Measurements from ENCODE around the gene APLP1. TPM values are rescaled to one million over a fixed set of nuclear protein-coding genes. Genes with fewer than 3 reads are reported as not detected.
A peak's percentile ranks its signal among the peaks of the same experiment; 100 is the strongest.

APLP1 gene
- total RNA-seq, 1 experiment from 2014 or later: 2.0 TPM

GRCh38 chr19:35852029-35852780, 16.2 kb upstream of the APLP1 start, which contains the start of gene NPHS1:
NPHS1 (minus strand) TSS chr19:35852504; CDS start chr19:35851837, 667 bp downstream.
- Histone ChIP-seq H3K4me1 (replicated peaks; ENCODE audit: insufficient read depth) (no peaks in the 10 kb centered on the region), H4K20me1 (ENCODE audit: insufficient read depth) (no peaks in the 10 kb centered on the region), H3K9me2 (ENCODE audit: insufficient read depth) (no peaks in the 10 kb centered on the region), H3K36me3 (ENCODE audit: low read depth) (no peaks in the 10 kb centered on the region), H3K9me3 (ENCODE audit: insufficient read depth, low read depth) (no peaks in the 10 kb centered on the region), H3K27ac (no peak within 1 kb of the TSS), H2AFZ (no peak within 1 kb of the TSS), H3K27me3 (ENCODE audit: insufficient read depth, low read depth) (peaks cover 98% of the 10 kb centered on the region), H3F3A (ENCODE audit: insufficient read depth, low read depth) (no peaks in the 10 kb centered on the region), H3K79me2 (ENCODE audit: low read depth) (no peaks in the 10 kb centered on the region), H3K4me2 (no peak within 1 kb of the TSS), H3K4me3 (no peak within 1 kb of the TSS)
- TF ChIP-seq CTCF (conservative IDR thresholded peaks at IDR 0.05) (no peak), EZH2 (IDR thresholded peaks at IDR 0.05; ENCODE audit: low read depth) (no peak)
- BruUV-seq (replicated peaks): no TSS peak
- ChIA-PET CTCF (interaction anchor here (0.8 kb wide), 1 partner anchor 64 kb away, joined by 3 read pairs; no protein-coding TSS in a partner anchor), POLR2A (ENCODE audit: unreplicated experiment) (no interaction called here)
- intact Hi-C loops (cut with micrococcal nuclease; ENCODE audit: unreplicated experiment): no loop called here
- no peak for DNase-seq

GRCh38 chr19:35853038-35853756, 15.2 kb upstream of the APLP1 start:
- no peaks in the 10 kb centered on the region for H4K20me1 ChIP-seq (ENCODE audit: insufficient read depth)
- ChIA-PET CTCF (no interaction called here), POLR2A (ENCODE audit: unreplicated experiment) (no interaction called here)
- DNase-seq: no peak
- peaks cover 99% of the 10 kb centered on the region for H3K27me3 ChIP-seq (ENCODE audit: insufficient read depth, low read depth)
- no peaks in the 10 kb centered on the region for H3K9me2 ChIP-seq (ENCODE audit: insufficient read depth)
- no peaks in the 10 kb centered on the region for H3K9me3 ChIP-seq (ENCODE audit: insufficient read depth, low read depth)
- no peak overlapping the region for H3K27ac ChIP-seq
- no peak overlapping the region for H3K4me3 ChIP-seq
- no peaks in the 10 kb centered on the region for H3K79me2 ChIP-seq (ENCODE audit: low read depth)
- H3K4me1 ChIP-seq (replicated peaks; ENCODE audit: insufficient read depth): no peaks in the 10 kb centered on the region
- H3F3A ChIP-seq (ENCODE audit: insufficient read depth, low read depth): no peaks in the 10 kb centered on the region
- intact Hi-C loops (cut with micrococcal nuclease; ENCODE audit: unreplicated experiment): no loop called here
- no peak overlapping the region for H2AFZ ChIP-seq
- TF ChIP-seq EZH2 (IDR thresholded peaks at IDR 0.05; ENCODE audit: low read depth) (no peak), CTCF (conservative IDR thresholded peaks at IDR 0.05) (no peak)
- BruUV-seq (replicated peaks): no TSS peak
- no peaks in the 10 kb centered on the region for H3K36me3 ChIP-seq (ENCODE audit: low read depth)
- H3K4me2 ChIP-seq: no peak overlapping the region

GRCh38 chr19:35856546-35857149, 11.7 kb upstream of the APLP1 start, which contains the start of gene KIRREL2:
KIRREL2 (plus strand) TSS chr19:35856911; CDS start chr19:35857120, 209 bp downstream.
- Histone ChIP-seq H3K36me3 (ENCODE audit: low read depth) (no peaks in the 10 kb centered on the region), H4K20me1 (ENCODE audit: insufficient read depth) (no peaks in the 10 kb centered on the region), H2AFZ (no peak within 1 kb of the TSS), H3K27me3 (ENCODE audit: insufficient read depth, low read depth) (peaks cover 92% of the 10 kb centered on the region), H3K9me2 (ENCODE audit: insufficient read depth) (no peaks in the 10 kb centered on the region), H3K9me3 (ENCODE audit: insufficient read depth, low read depth) (no peaks in the 10 kb centered on the region), H3K27ac (no peak within 1 kb of the TSS), H3K79me2 (ENCODE audit: low read depth) (no peaks in the 10 kb centered on the region), H3F3A (ENCODE audit: insufficient read depth, low read depth) (no peaks in the 10 kb centered on the region), H3K4me3 (no peak within 1 kb of the TSS), H3K4me2 (peak within 1 kb of the TSS; percentile 34; the same call in 1 of the 2 replicates), H3K4me1 (replicated peaks; ENCODE audit: insufficient read depth) (no peaks in the 10 kb centered on the region)
- CTCF ChIA-PET: no interaction called here
- POLR2A ChIA-PET (ENCODE audit: unreplicated experiment): interaction anchor here (0.5 kb wide), 1 partner anchor 283 kb away, joined by 3 read pairs; the partner anchor contains the start of gene CAPNS1
- TF ChIP-seq EZH2 (IDR thresholded peaks at IDR 0.05; ENCODE audit: low read depth): no peak
- TF ChIP-seq CTCF (conservative IDR thresholded peaks at IDR 0.05): no peak
- BruUV-seq (replicated peaks): no TSS peak
- intact Hi-C loops (cut with micrococcal nuclease; ENCODE audit: unreplicated experiment): no loop called here
- no peak for DNase-seq
